ENCODE data around the gene SOX6.
A peak's percentile ranks its signal among the peaks of the same experiment; 100 is the strongest.

Gene SOX6

GRCh38 chr11:16169956-16170847 lies 186.1 kb downstream of the SOX6 start:
- no peak for DNase-seq
- Mint-ChIP-seq H3K27me3 (ENCODE audit: low read depth, poor library complexity) (no peaks in the 10 kb centered on the region), H3K36me3 (ENCODE audit: low read depth) (no peaks in the 10 kb centered on the region), H3K4me1 (peaks cover 28% of the 10 kb centered on the region), H3K9me3 (no peaks in the 10 kb centered on the region), H3K4me3 (no peak overlapping the region), H3K27ac (peak overlapping the region; percentile 62)
- no peak for TF ChIP-seq CTCF (IDR thresholded peaks at IDR 0.05)

GRCh38 chr11:16169541-16169940 lies 186.8 kb downstream of the SOX6 start:
- H3K9me3 Mint-ChIP-seq, result no peaks in the 10 kb centered on the region
- no peak for DNase-seq
- no peak for TF ChIP-seq CTCF (IDR thresholded peaks at IDR 0.05)
- H3K4me1 Mint-ChIP-seq, result peaks cover 28% of the 10 kb centered on the region
- H3K27me3 Mint-ChIP-seq (ENCODE audit: low read depth, poor library complexity), result no peaks in the 10 kb centered on the region
- H3K4me3 Mint-ChIP-seq, result no peak overlapping the region
- H3K27ac Mint-ChIP-seq, result no peak overlapping the region
- no peaks in the 10 kb centered on the region for H3K36me3 Mint-ChIP-seq (ENCODE audit: low read depth)

GRCh38 chr11:16167706-16168487 lies 188.4 kb downstream of the SOX6 start:
- Mint-ChIP-seq H3K4me1 (peaks cover 28% of the 10 kb centered on the region), H3K9me3 (no peaks in the 10 kb centered on the region), H3K27me3 (ENCODE audit: low read depth, poor library complexity) (no peaks in the 10 kb centered on the region), H3K36me3 (ENCODE audit: low read depth) (peaks cover 2% of the 10 kb centered on the region), H3K27ac (no peak overlapping the region), H3K4me3 (no peak overlapping the region)
- TF ChIP-seq CTCF (IDR thresholded peaks at IDR 0.05), result no peak
- DNase-seq, result no peak

DNA sequence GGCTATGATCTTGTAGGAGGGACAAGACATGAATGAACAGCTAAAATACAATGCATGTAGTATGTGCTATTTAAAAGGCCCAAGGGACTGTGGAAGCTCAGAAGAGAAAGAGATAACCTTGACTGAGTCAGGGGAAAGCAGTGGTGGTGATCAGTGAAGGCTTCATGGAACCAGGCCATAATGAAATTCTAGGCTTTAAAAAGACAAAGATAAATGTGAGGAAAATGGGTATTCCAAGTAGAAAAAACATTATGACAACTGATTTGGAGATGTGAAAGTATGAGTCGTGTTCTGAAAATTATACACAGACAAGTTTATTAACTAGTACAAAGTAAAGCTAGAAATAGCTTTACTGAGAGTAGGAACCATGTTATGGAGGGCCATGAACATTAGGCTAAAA lies 189.8 kb downstream of the SOX6 start:
- DNase-seq, result no peak
- H3K4me3 Mint-ChIP-seq, result no peak overlapping the region
- no peak overlapping the region for H3K27ac Mint-ChIP-seq
- TF ChIP-seq CTCF (IDR thresholded peaks at IDR 0.05), result no peak
- H3K4me1 Mint-ChIP-seq, result peaks cover 17% of the 10 kb centered on the region
- no peaks in the 10 kb centered on the region for H3K9me3 Mint-ChIP-seq
- H3K27me3 Mint-ChIP-seq (ENCODE audit: low read depth, poor library complexity), result no peaks in the 10 kb centered on the region
- H3K36me3 Mint-ChIP-seq (ENCODE audit: low read depth), result peaks cover 7% of the 10 kb centered on the region

DNA sequence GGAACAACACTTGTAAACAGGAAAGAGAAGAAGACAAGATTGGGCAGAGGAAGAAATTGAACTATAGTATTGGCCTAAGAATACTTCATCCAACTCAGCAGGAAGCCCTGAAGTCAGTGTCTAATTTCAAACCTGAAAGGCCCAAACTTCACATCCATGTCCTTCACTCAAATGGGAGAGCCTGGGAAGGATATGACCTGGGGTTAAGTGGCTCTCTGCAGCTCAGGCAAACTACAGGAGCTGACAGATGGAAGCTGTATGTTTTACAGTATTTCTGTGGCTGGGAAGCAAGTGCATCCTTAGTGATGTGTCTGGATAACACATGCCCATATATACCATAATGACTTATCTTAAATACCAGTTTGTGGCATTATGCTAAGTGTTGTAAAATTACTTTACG lies 196.2 kb downstream of the SOX6 start:
- H3K4me3 Mint-ChIP-seq, result no peak overlapping the region
- no peaks in the 10 kb centered on the region for H3K27me3 Mint-ChIP-seq (ENCODE audit: low read depth, poor library complexity)
- peak; percentile 6 for DNase-seq
- no peaks in the 10 kb centered on the region for H3K9me3 Mint-ChIP-seq
- H3K4me1 Mint-ChIP-seq, result peaks cover 10% of the 10 kb centered on the region
- H3K36me3 Mint-ChIP-seq (ENCODE audit: low read depth), result peaks cover 7% of the 10 kb centered on the region
- no peak overlapping the region for H3K27ac Mint-ChIP-seq
- TF ChIP-seq CTCF (IDR thresholded peaks at IDR 0.05), result no peak

Data from nephron progenitor cell (in vitro differentiated cells).